Epithelial cell of esophagus (primary cell): Measurements from ENCODE around the gene ARID1B.
A peak's percentile ranks its signal among the peaks of the same experiment; 100 is the strongest.

Experiments used
- DNase-seq: peaks from one replicate; pipeline ENCODE4 v3.0.0; 2010; ENCODE audit warnings: low read depth
- H3K4me3 ChIP-seq: 2 replicates; pipeline ENCODE4 v1.5.1; 2011; ENCODE audit warnings: mild to moderate bottlenecking, low read length, control low read depth
- CTCF ChIP-seq: IDR thresholded peaks from 2 replicates; pipeline ENCODE4 v1.5.1; 2011; ENCODE audit warnings: low read depth, mild to moderate bottlenecking, low read length, control low read depth, inconsistent platforms; ENCODE audit not compliant: insufficient read depth; ENCODE audit errors: missing control alignments

The ARID1B gene

DNA sequence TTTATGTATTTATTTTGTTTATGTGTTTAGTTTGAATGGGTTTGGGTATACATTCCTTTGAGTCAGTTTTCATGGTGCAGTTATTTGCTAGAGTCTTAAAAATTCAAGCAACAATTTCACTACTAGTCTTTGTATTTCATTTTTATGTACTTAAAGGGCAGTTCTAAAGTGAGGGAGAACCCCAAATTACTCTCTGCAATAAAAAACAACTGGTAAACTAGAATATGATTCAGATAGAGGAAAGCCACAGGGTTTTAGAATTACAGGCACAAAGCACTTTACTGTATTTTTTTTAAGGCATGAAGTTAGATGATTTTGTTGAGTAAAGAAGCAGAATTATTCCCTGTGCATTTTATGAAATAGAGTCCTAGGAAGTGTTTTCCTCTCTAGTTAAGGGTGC, 183.3 kb downstream of the ARID1B start:
- no peak for DNase-seq
- H3K4me3 ChIP-seq, result no peak overlapping the region
- no peak for TF ChIP-seq CTCF

GRCh38 chr6:156961282-156961892, 184.2 kb downstream of the ARID1B start:
- H3K4me3 ChIP-seq, result no peak overlapping the region
- DNase-seq, result no peak
- no peak for TF ChIP-seq CTCF

DNA sequence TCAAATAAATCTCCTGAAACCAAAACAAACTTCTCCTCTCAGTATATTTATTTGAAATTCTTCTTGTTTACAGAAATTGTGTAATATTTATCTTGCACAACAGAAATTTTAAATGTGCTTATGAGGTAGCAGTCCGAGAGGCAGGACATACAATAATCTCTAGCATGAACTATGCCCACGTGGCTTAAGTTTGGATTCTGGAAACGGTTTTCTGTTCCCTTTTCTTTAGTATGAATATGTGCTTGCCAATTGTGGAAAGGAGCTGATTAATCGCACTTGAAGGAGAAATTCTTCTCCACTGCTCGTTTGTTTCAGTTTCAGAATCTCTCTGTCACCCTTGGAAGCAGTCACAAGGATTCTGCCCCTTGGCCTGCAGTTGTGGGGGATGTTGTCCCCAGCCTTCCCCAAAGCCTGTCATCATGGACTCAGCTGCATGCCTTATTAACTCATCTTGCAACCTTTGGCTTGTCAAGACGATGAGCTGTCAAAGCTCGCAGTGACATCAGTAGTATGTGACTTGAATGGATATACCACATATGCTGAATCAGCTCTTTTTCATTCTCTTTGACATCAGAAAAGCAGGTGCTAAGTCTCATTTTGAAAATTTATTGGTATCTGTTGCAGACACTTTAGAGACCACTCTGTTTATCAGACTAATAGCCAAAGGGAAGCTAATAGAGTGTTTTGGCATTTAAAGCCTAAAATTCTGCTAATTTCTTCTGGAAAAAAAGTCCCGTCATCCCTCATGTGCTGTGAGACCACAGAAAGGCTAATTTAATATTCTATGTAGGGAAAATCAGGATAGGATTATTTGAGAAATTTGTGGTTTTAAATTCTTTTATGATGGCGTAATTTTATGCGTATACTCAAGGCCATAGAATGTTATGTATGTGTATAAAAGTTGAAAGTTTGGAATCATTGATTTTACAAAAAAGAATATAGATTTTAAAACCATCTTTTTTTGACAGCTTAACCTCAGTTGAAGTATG, 186.8 kb downstream of the ARID1B start:
- no peak for TF ChIP-seq CTCF
- no peak overlapping the region for H3K4me3 ChIP-seq
- peak; percentile 73 for DNase-seq

DNA sequence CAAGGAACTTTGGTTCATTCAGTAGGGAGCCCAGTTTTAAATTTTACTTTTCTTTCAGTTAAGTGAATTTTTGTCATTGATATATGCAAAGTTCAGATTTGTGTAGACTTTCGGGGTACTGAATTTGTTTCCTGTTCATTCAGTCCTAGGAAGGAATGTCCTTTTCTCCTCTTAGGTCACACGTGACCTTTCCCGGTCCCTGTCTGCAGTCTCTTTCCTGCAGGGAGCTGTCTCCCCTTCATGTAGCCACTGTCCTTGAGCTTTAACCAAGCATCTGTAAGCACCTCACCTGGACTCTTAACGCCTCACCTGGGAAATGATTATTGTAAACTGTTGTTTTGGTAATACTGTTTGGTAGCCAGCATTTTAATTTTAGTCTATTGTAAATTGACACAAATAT, 190.7 kb downstream of the ARID1B start:
- no peak overlapping the region for H3K4me3 ChIP-seq
- no peak for DNase-seq
- TF ChIP-seq CTCF, result no peak

- H3K4me3 ChIP-seq, result no peak overlapping the region
- TF ChIP-seq CTCF, result no peak
- DNase-seq, result no peak
These were observed 192.1 kb downstream of the ARID1B start for GRCh38 chr6:156969233-156969632.

DNA sequence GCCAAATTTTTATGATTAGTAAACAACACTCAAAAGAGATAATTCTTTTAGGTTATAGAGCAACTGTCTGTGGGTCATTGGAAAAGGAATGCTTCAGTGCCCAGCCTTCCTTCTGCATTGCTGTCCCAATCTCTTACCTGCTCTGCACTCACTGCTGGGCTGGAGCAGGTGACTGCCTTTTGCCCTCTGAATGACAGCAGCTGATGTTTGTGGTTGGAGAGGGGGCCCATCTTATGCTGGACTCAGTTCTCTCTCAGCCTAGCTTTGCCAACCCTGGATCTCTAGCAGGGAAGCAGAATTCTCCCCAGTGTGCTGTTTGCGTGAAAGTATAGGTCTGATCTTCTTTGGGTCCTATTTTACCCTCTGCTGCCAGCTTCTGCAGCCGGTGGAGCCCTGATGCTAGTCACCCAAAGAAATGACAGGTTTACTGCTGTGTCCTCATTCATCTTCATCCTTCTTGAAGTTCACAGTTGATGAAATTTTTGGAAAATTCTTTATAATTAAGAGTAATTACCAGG, 193.5 kb downstream of the ARID1B start:
- no peak for DNase-seq
- H3K4me3 ChIP-seq, result no peak overlapping the region
- TF ChIP-seq CTCF, result no peak
